ENCODE measurements around the gene SLC6A3.

SLC6A3 gene

GRCh38 chr5:1404062-1404461 lies 41.2 kb downstream of the SLC6A3 start:
- DNase-seq: no peak

GRCh38 chr5:1402611-1403255 lies 42.5 kb downstream of the SLC6A3 start:
- DNase-seq: no peak

- DNase-seq: no peak
These were observed 43.6 kb downstream of the SLC6A3 start for GRCh38 chr5:1401536-1402138.

GRCh38 chr5:1400936-1401335 lies 44.3 kb downstream of the SLC6A3 start:
- no peak for DNase-seq

- DNase-seq: no peak
These were observed 44.9 kb downstream of the SLC6A3 start for GRCh38 chr5:1400211-1400855.

GRCh38 chr5:1399737-1400136 lies 45.5 kb downstream of the SLC6A3 start:
- no peak for DNase-seq

GRCh38 chr5:1396293-1396816 lies 48.9 kb downstream of the SLC6A3 start:
- no peak for DNase-seq

- no peak for DNase-seq
These were observed 50.1 kb downstream of the SLC6A3 start for GRCh38 chr5:1394881-1395860.

- no peak for DNase-seq
These were observed 51.4 kb downstream of the SLC6A3 start for GRCh38 chr5:1393571-1394501.

- no peak for DNase-seq
These were observed 52.3 kb downstream of the SLC6A3 start for GRCh38 chr5:1392801-1393565.

GRCh38 chr5:1392261-1392660 lies 53.0 kb downstream of the SLC6A3 start:
- DNase-seq: no peak

- no peak for DNase-seq
These were observed 53.5 kb downstream of the SLC6A3 start for GRCh38 chr5:1391691-1392090.

- no peak for DNase-seq
These were observed 54.2 kb downstream of the SLC6A3 start for GRCh38 chr5:1390861-1391600.

- no peak for DNase-seq
These were observed 54.9 kb downstream of the SLC6A3 start for GRCh38 chr5:1390333-1390732.

GRCh38 chr5:1388383-1388967 lies 56.8 kb downstream of the SLC6A3 start:
- DNase-seq: no peak

GRCh38 chr5:1387876-1388275 lies 57.4 kb downstream of the SLC6A3 start:
- DNase-seq: no peak

- no peak for DNase-seq
These were observed 58.0 kb downstream of the SLC6A3 start for GRCh38 chr5:1387059-1387755.

- DNase-seq: peak; percentile 35 to 82 (median 64)
These were observed 58.9 kb downstream of the SLC6A3 start for GRCh38 chr5:1386274-1386717.
